NCI-H345 treated with DMSO at 0.1 percent for 48 hours (cell line): ENCODE results near the gene PRR36.
A peak's percentile ranks its signal among the peaks of the same experiment; 100 is the strongest.

Experiments used
- DNase-seq: peaks from one replicate; lab custom pipeline; 2025; ENCODE audit not compliant: unreplicated experiment; lab: John Stamatoyannopoulos, UW

The PRR36 gene

GRCh38 chr19:7913652-7914051, 39.5 kb upstream of the PRR36 start:
- no peak for DNase-seq

- DNase-seq: no peak
Measured at GRCh38 chr19:7912697-7913564, 38.7 kb upstream of the PRR36 start.

GRCh38 chr19:7912144-7912696, 38.0 kb upstream of the PRR36 start:
- no peak for DNase-seq

- DNase-seq: no peak
Measured at GRCh38 chr19:7911508-7912143, 37.4 kb upstream of the PRR36 start.

GRCh38 chr19:7910321-7911161, 36.4 kb upstream of the PRR36 start:
- no peak for DNase-seq

- no peak for DNase-seq
Measured at GRCh38 chr19:7909471-7910067, 35.4 kb upstream of the PRR36 start.

- DNase-seq: no peak
Measured at GRCh38 chr19:7908742-7909461, 34.7 kb upstream of the PRR36 start.

GRCh38 chr19:7908078-7908699, 34.0 kb upstream of the PRR36 start:
- DNase-seq: no peak

GRCh38 chr19:7907544-7907943, 33.4 kb upstream of the PRR36 start:
- no peak for DNase-seq

- DNase-seq: no peak
Measured at GRCh38 chr19:7907122-7907521, 32.9 kb upstream of the PRR36 start.

- no peak for DNase-seq
Measured at GRCh38 chr19:7905859-7906258, 31.7 kb upstream of the PRR36 start.

GRCh38 chr19:7905268-7905667, 31.1 kb upstream of the PRR36 start:
- DNase-seq: no peak

- no peak for DNase-seq
Measured at GRCh38 chr19:7904074-7905020, 30.2 kb upstream of the PRR36 start.

GRCh38 chr19:7903244-7904073, 29.3 kb upstream of the PRR36 start, which contains the start of gene MAP2K7:
Gene MAP2K7 (plus strand): TSS chr19:7903877. CDS start chr19:7903945, 68 bp downstream.
- peak; percentile 98 for DNase-seq

GRCh38 chr19:7902796-7903243, 28.6 kb upstream of the PRR36 start:
- no peak for DNase-seq

GRCh38 chr19:7901337-7901736, 27.1 kb upstream of the PRR36 start:
- no peak for DNase-seq

- DNase-seq: no peak
Measured at GRCh38 chr19:7900931-7901330, 26.7 kb upstream of the PRR36 start.
